ENCODE data around the gene ADD2.

Gene ADD2

DNA sequence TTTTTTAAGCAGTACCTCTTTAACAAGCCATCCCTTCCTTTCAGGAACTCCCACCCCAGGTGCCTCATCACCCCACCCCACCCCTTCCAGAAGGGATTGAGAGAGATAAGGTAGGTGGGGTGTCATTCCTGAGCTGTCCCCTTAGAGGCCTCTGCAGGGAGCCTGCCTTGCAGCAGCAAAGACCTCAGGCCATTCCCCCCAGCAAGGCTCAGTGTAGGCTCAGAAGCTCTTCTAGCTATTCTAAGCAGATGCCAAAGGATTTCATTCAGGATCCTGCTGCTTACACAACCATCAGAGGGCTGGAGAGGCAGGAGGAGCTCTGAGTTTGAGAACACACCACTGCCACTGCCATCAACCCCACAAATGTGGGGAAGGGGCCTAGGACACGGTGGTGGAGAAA lies 28.3 kb upstream of the ADD2 start:
- DNase-seq (ENCODE audit: extremely low read depth, low read depth), result no peak
- TF ChIP-seq CTCF (IDR thresholded peaks at IDR 0.05; ENCODE audit: low read depth, low read length), result no peak

- no peak for DNase-seq (ENCODE audit: extremely low read depth, low read depth)
- no peak for TF ChIP-seq CTCF (IDR thresholded peaks at IDR 0.05; ENCODE audit: low read depth, low read length)
These were observed 27.4 kb upstream of the ADD2 start for GRCh38 chr2:70795164-70795995.

- no peak for TF ChIP-seq CTCF (IDR thresholded peaks at IDR 0.05; ENCODE audit: low read depth, low read length)
- DNase-seq (ENCODE audit: extremely low read depth, low read depth), result no peak
These were observed 25.4 kb upstream of the ADD2 start for GRCh38 chr2:70793450-70793849.

DNA sequence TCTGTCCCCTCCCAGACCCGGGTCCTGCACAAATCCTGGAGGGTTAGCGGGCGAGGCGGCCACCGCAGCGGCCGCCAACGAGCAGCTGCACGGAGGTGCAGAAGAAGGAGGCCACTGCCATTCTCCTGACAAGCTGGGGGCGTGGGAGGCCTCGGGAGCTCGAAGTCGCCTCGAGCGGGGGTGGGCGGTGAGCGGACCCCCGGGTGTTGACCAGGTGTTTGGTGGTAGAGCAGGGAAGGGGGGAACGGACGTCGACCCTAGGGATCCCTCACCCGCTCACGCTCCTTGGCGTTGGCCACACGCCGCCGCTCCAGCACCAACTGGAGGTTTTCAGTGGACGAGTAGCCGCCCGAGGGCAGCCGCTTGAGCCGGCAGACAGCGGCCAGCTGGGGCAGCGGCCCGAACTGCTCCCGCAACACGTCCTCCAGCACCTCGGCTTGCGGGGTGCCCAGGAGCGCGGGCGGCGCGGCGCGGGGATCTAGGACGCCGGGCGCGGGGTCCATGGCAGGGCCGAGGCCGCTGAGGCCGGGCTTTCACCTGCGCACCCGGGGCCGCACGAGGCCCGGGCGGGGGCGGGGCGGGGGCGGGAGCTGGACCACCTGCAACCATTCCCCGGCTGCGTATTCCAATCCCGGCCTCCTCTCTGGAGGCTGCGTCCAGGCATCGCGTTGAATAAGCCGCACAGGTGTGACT lies 22.3 kb upstream of the ADD2 start, which contains the start of gene FIGLA:
Gene FIGLA, minus strand, starts transcription at position 508 of the 693 bp plus-strand sequence. Its CDS starts 5 bp downstream, at position 503.
- no peak for TF ChIP-seq CTCF (IDR thresholded peaks at IDR 0.05; ENCODE audit: low read depth, low read length)
- DNase-seq (ENCODE audit: extremely low read depth, low read depth), result no peak

DNA sequence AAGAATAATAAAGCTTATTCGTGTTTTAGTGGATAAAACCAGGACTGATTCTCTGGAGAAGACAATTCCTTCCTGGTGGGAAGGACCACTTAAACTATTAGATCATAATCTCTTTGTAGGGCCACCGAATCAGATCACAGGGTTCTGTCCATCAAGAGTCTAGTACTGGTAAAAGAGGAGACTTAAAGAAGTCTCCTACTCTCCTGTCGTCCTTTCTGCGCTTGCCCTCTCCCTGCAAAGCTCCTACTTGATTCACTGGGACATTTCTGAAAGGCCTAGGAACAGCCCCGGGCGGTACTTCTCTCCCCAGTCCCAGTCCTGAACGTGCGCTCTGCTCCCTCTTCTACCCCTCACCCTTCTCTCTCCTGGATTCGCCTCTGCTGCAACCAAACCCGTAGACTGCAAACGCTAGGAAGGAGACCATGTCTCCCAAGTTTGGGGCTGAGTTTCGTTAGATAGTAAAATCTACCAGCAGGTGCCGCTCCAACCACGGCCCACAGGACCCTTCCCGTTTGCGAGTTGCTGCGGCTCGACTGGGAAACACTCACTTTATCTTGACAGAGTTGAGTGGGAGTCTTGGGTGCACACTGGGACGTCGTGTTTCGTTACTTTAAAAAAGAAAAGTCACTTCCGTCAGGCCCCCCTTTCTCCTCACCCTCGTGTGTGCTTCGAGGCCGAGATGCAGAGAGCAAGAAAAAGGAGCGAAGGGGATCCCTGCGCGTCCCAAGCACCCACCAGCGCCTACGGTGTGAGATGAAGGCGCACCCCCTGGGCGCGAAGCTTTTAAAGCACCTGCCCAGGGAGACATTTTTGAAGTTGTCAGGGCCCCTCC lies 21.5 kb upstream of the ADD2 start:
- DNase-seq (ENCODE audit: extremely low read depth, low read depth), result no peak
- TF ChIP-seq CTCF (IDR thresholded peaks at IDR 0.05; ENCODE audit: low read depth, low read length), result peak; percentile 58

- TF ChIP-seq CTCF (IDR thresholded peaks at IDR 0.05; ENCODE audit: low read depth, low read length), result peak; percentile 24
- no peak for DNase-seq (ENCODE audit: extremely low read depth, low read depth)
These were observed 17.3 kb upstream of the ADD2 start for GRCh38 chr2:70785137-70785911.
